ENCODE data around the gene CNTNAP2. TPM values are rescaled to one million over a fixed set of nuclear protein-coding genes. Genes with fewer than 3 reads are reported as not detected.

Gene CNTNAP2
- total and polyA plus RNA-seq, 2 of the 4 experiments (the other 2 are of a cell fraction), result not detected

DNA sequence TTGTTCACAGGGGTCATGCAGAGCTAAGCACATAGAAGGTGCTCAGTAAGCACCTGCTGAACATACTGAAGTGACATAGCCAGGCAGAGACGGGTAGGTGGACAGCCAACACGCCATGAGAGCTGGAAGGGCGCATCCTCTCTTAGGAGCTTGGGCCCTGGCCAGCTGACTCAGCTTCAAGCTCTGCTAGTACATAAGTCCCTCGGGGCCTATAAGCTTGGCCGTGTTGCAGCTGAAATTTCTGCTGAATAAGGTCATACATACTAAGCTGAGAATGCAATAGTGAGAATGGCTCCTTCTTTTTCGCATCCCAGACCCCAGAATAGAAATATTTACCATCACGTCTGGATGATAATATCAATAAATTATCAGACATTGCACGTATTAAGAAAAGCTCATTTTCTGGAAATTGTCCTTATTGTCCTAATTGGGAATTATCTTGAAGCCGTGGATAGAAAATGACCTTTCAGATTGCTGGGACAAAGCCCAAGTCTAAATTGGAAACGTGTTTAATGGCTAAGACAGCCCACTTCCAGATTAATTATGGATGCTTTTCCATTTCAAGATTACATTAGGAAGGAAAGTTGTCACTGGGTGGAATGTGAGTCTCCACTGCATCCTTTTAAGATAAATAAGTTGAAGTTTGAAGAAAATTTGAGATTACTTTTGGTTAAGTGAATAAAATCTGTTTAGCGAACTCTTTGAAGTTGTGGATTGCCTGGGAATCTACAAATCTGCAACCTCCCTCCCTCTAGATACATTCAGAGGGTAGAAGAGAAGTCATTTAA is 2186.9 kb downstream of the CNTNAP2 start:
- dilution Hi-C loops (cut with HindIII; ENCODE audit: low sequenced_read_pairs, unreplicated experiment), result no loop called here
- no peak overlapping the region for H3K4ac ChIP-seq (ENCODE audit: low read depth, low read length)
- no peak overlapping the region for H2BK15ac ChIP-seq (ENCODE audit: low read depth, low read length)
- no TSS peak for BruUV-seq (replicated peaks)
- no peak overlapping the region for H2BK120ac ChIP-seq (ENCODE audit: low read depth, low read length)
- no peak for ATAC-seq (ENCODE audit: low read depth)
- CTCF ChIA-PET, result no interaction called here
- H3K36me3 ChIP-seq (ENCODE audit: control insufficient read depth, insufficient read depth, low read length), result no peaks in the 10 kb centered on the region
- H3K27me3 ChIP-seq (ENCODE audit: control insufficient read depth, insufficient read depth, low read length), result no peaks in the 10 kb centered on the region
- H4K5ac ChIP-seq (ENCODE audit: low read depth, low read length), result no peak overlapping the region
- no peak overlapping the region for H4K8ac ChIP-seq (ENCODE audit: low read depth in 2 of 2, low read length in 2 of 2)
- H2BK5ac ChIP-seq (ENCODE audit: low read depth, low read length, poor library complexity, severe bottlenecking), result no peak overlapping the region
- in situ Hi-C loops (cut with MboI; ENCODE audit: low sequenced_read_pairs), result no loop called here
- no peak overlapping the region for H2BK20ac ChIP-seq (ENCODE audit: low read depth, low read length)
- H3K9me1 ChIP-seq (ENCODE audit: insufficient read depth, low read length), result no peaks in the 10 kb centered on the region
- H2AK9ac ChIP-seq (replicated peaks; ENCODE audit: low read depth, low read length, poor library complexity), result no peak overlapping the region
- no peaks in the 10 kb centered on the region for H3K79me1 ChIP-seq (ENCODE audit: low read depth in 1 of 2, low read length in 2 of 2)
- H3K23ac ChIP-seq (ENCODE audit: low read depth, low read length), result no peak overlapping the region
- H3K9me3 ChIP-seq (ENCODE audit: control insufficient read depth, insufficient read depth, low read length), result peaks cover 22% of the 10 kb centered on the region
- no peak overlapping the region for H3K56ac ChIP-seq (ENCODE audit: extremely low read depth, insufficient read depth, low read length)
- POLR2A ChIA-PET (ENCODE audit: unreplicated experiment), result no interaction called here
- WGBS, 2 experiments (ENCODE audit: extremely low coverage in 2 of 2, insufficient read length in 1 of 2), result 10% methylated on average over 2 of the region's 11 CpGs; no CpG with 5 or more reads in 1 of the 2 experiments
- DNase-seq, result no peak
- no peak overlapping the region for H3K18ac ChIP-seq (ENCODE audit: low read depth, low read length)
- H3K14ac ChIP-seq (replicated peaks; ENCODE audit: low read depth, low read length), result no peak overlapping the region
- no peaks in the 10 kb centered on the region for H4K20me1 ChIP-seq (ENCODE audit: insufficient read depth, low read length)
- H3K27ac ChIP-seq (ENCODE audit: insufficient read depth, low read length), result no peak overlapping the region
- no peaks in the 10 kb centered on the region for H3K4me1 ChIP-seq (ENCODE audit: control insufficient read depth, insufficient read depth, low read length)
- no peak overlapping the region for H4K91ac ChIP-seq (ENCODE audit: insufficient read depth, low read depth, low read length)
- no peak overlapping the region for H3K9ac ChIP-seq (ENCODE audit: low read depth, low read length)
- intact Hi-C loops (cut with micrococcal nuclease), result no loop called here
- no peak overlapping the region for H2AK5ac ChIP-seq (ENCODE audit: low read depth, low read length)
- no peak overlapping the region for H2AFZ ChIP-seq (replicated peaks; ENCODE audit: low read length, poor library complexity)
- TF ChIP-seq RAD21 (IDR thresholded peaks at IDR 0.05; ENCODE audit: low read length) (no peak), SMC3 (IDR thresholded peaks at IDR 0.05; ENCODE audit: low read depth, low read length) (no peak), RCOR1 (IDR thresholded peaks at IDR 0.05; ENCODE audit: insufficient replicate concordance, low read length) (no peak), MAZ (IDR thresholded peaks at IDR 0.05; ENCODE audit: borderline replicate concordance, low read depth, low read length) (no peak), NFE2L2 (IDR thresholded peaks at IDR 0.05; ENCODE audit: low read depth, low read length) (no peak)
- TF ChIP-seq, protein P1, sequence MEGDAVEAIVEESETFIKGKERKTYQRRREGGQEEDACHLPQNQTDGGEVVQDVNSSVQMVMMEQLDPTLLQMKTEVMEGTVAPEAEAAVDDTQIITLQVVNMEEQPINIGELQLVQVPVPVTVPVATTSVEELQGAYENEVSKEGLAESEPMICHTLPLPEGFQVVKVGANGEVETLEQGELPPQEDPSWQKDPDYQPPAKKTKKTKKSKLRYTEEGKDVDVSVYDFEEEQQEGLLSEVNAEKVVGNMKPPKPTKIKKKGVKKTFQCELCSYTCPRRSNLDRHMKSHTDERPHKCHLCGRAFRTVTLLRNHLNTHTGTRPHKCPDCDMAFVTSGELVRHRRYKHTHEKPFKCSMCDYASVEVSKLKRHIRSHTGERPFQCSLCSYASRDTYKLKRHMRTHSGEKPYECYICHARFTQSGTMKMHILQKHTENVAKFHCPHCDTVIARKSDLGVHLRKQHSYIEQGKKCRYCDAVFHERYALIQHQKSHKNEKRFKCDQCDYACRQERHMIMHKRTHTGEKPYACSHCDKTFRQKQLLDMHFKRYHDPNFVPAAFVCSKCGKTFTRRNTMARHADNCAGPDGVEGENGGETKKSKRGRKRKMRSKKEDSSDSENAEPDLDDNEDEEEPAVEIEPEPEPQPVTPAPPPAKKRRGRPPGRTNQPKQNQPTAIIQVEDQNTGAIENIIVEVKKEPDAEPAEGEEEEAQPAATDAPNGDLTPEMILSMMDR (conservative IDR thresholded peaks at IDR 0.05; ENCODE audit: low read depth, low read length), result no peak
- H3K4me2 ChIP-seq (ENCODE audit: low read depth, low read length), result no peak overlapping the region
- no peak overlapping the region for H3K4me3 ChIP-seq (ENCODE audit: insufficient read depth, low read depth, low read length)
